ENCODE measurements around the gene CBX1. TPM values are rescaled to one million over a fixed set of nuclear protein-coding genes. Genes with fewer than 3 reads are reported as not detected.

The CBX1 gene
- total and polyA plus RNA-seq, 2 experiments from 2014 or later = 127 to 223 TPM

GRCh38 chr17:48056879-48057278 is 44.4 kb downstream of the CBX1 start (continued):
- TF ChIP-seq REST (IDR thresholded peaks at IDR 0.05; ENCODE audit: unreplicated experiment) (no peak), ZNF114 (CRISPR knock-in tag; IDR thresholded peaks at IDR 0.05) (no peak), ZNF331 (CRISPR knock-in tag; IDR thresholded peaks at IDR 0.05; ENCODE audit: low read depth) (no peak), EZH2phosphoT487 (IDR thresholded peaks at IDR 0.05; ENCODE audit: unreplicated experiment) (no peak), EZH2 (IDR thresholded peaks at IDR 0.05; ENCODE audit: low read depth, unreplicated experiment) (no peak), CREB1 (CRISPR knock-in tag; IDR thresholded peaks at IDR 0.05; ENCODE audit: low read depth) (no peak), CTCF (conservative IDR thresholded peaks at IDR 0.05; ENCODE audit: low read depth in 2 of 2) (no peak), ETS1 (IDR thresholded peaks at IDR 0.05) (no peak), JUNB (IDR thresholded peaks at IDR 0.05; ENCODE audit: unreplicated experiment) (no peak)

GRCh38 chr17:48056246-48056745 is 45.0 kb downstream of the CBX1 start:
- H3K36me3 ChIP-seq (ENCODE audit: insufficient read depth) = peaks cover 36% of the 10 kb centered on the region
- peak overlapping the region; percentile 99 for H3K4me3 ChIP-seq
- Mint-ChIP-seq H3K9me3 (no peaks in the 10 kb centered on the region), H3K27ac (peak overlapping the region; percentile 100), H3K36me3 (ENCODE audit: low read depth) (peaks cover 84% of the 10 kb centered on the region), H3K4me3 (peak overlapping the region; percentile 98), H3K4me1 (peaks cover 78% of the 10 kb centered on the region), H3K27me3 (ENCODE audit: insufficient read depth, low read depth, poor library complexity) (peaks cover 29% of the 10 kb centered on the region)
- H3K27ac ChIP-seq (ENCODE audit: low read depth) = peak overlapping the region; percentile 99
- H3K9me2 ChIP-seq (ENCODE audit: insufficient read depth) = no peaks in the 10 kb centered on the region
- H3F3A ChIP-seq (replicated peaks; ENCODE audit: low read depth) = peaks cover 42% of the 10 kb centered on the region
- H4K20me1 ChIP-seq (replicated peaks; ENCODE audit: insufficient read depth) = peaks cover 23% of the 10 kb centered on the region
- peaks cover 74% of the 10 kb centered on the region for H3K79me2 ChIP-seq (replicated peaks; ENCODE audit: insufficient read depth)
- no peak for ATAC-seq
- H2AFZ ChIP-seq = no peak overlapping the region
- peak overlapping the region; percentile 90 for H3K4me2 ChIP-seq
- H3K4me1 ChIP-seq (ENCODE audit: insufficient read depth) = peaks cover 47% of the 10 kb centered on the region
- DNase-seq (ENCODE audit: low spot score) = peak; percentile 8
- no peaks in the 10 kb centered on the region for H3K27me3 ChIP-seq (ENCODE audit: insufficient read depth)
- no peak; the same call in 1 of the 2 replicates for TF ChIP-seq POLR2AphosphoS5 (IDR thresholded peaks at IDR 0.05; ENCODE audit: low read depth)
- no peak for TF ChIP-seq EZH2 (IDR thresholded peaks at IDR 0.05; ENCODE audit: low read depth, unreplicated experiment)
- TF ChIP-seq ZNF462 (CRISPR knock-in tag; IDR thresholded peaks at IDR 0.05) = no peak
- no peak for TF ChIP-seq JUNB (IDR thresholded peaks at IDR 0.05; ENCODE audit: unreplicated experiment)

Data from GM23338 (cell line).